Fibroblast of gingiva (primary cell): ENCODE data around the gene FIGN.

Experiments
- DNase-seq: peaks from one replicate; pipeline ENCODE4 v3.0.0-alpha.2; 2011; ENCODE audit warnings: low read depth

FIGN gene

GRCh38 chr2:163612332-163612731, 123.5 kb downstream of the FIGN start:
- DNase-seq = no peak

- DNase-seq = no peak
Observed at GRCh38 chr2:163611557-163611906, 124.3 kb downstream of the FIGN start.

- DNase-seq = no peak
Observed at GRCh38 chr2:163610817-163611556, 124.8 kb downstream of the FIGN start.

GRCh38 chr2:163607630-163608029, 128.2 kb downstream of the FIGN start:
- no peak for DNase-seq

GRCh38 chr2:163606878-163607277, 128.9 kb downstream of the FIGN start:
- no peak for DNase-seq

- DNase-seq = no peak
Observed at GRCh38 chr2:163605779-163606178, 130.0 kb downstream of the FIGN start.

- DNase-seq = peak; percentile 48
Observed at GRCh38 chr2:163604941-163605555, 130.8 kb downstream of the FIGN start.

- DNase-seq = no peak
Observed at GRCh38 chr2:163602196-163602595, 133.6 kb downstream of the FIGN start.

- no peak for DNase-seq
Observed at GRCh38 chr2:163601377-163601776, 134.4 kb downstream of the FIGN start.

- no peak for DNase-seq
Observed at GRCh38 chr2:163600801-163601200, 135.0 kb downstream of the FIGN start.

- DNase-seq = peak; percentile 39
Observed at GRCh38 chr2:163595028-163595427, 140.8 kb downstream of the FIGN start.

- no peak for DNase-seq
Observed at GRCh38 chr2:163594497-163594896, 141.3 kb downstream of the FIGN start.

- DNase-seq = no peak
Observed at GRCh38 chr2:163593982-163594381, 141.8 kb downstream of the FIGN start.

GRCh38 chr2:163592954-163593622, 142.7 kb downstream of the FIGN start:
- no peak for DNase-seq

- DNase-seq = no peak
Observed at GRCh38 chr2:163591461-163591860, 144.3 kb downstream of the FIGN start.

- DNase-seq = no peak
Observed at GRCh38 chr2:163580757-163581156, 155.1 kb downstream of the FIGN start.

GRCh38 chr2:163574309-163574708, 161.5 kb downstream of the FIGN start:
- no peak for DNase-seq

- no peak for DNase-seq
Observed at GRCh38 chr2:163573652-163574051, 162.2 kb downstream of the FIGN start.

- DNase-seq = no peak
Observed at GRCh38 chr2:163572850-163573249, 163.0 kb downstream of the FIGN start.

GRCh38 chr2:163571423-163572102, 164.2 kb downstream of the FIGN start:
- peak; percentile 3 for DNase-seq

- DNase-seq = no peak
Observed at GRCh38 chr2:163570391-163570790, 165.4 kb downstream of the FIGN start.

GRCh38 chr2:163565192-163565591, 170.6 kb downstream of the FIGN start:
- no peak for DNase-seq

- no peak for DNase-seq
Observed at GRCh38 chr2:163564236-163564635, 171.6 kb downstream of the FIGN start.
